CD4-positive, alpha-beta T cell (primary cell): Measurements from ENCODE around the gene MANSC4. TPM values are rescaled to one million over a fixed set of nuclear protein-coding genes. Genes with fewer than 3 reads are reported as not detected.
A peak's percentile ranks its signal among the peaks of the same experiment; 100 is the strongest.

Experiments
- ATAC-seq: fragments of 200-7000 bp; cut with Tn5 transposase; one replicate; pipeline ENCODE4 v1.10.0; 2022; ENCODE audit warnings: mild to moderate bottlenecking; ENCODE audit not compliant: poor library complexity
- CTCF ChIA-PET: fragments of 350-600 bp; sonication (Branson Sonifier 250); formaldehyde crosslinking; loops from one replicate; lab custom pipeline; 2021; ENCODE audit warnings: antibody characterized with exemption, inconsistent platforms; lab: Charles Lee
- POLR2A ChIA-PET: fragments of 350-600 bp; sonication (Branson Sonifier 250); formaldehyde crosslinking; loops from one replicate; lab custom pipeline; 2021; ENCODE audit warnings: antibody characterized with exemption, inconsistent platforms; lab: Charles Lee
- DNase-seq, 14 experiments: peaks; one replicate each; pipeline ENCODE4 v3.0.0-alpha.2; 2013 to 2020; ENCODE audit warnings: mixed read lengths in 2 of 14
- H3K27ac ChIP-seq, 2 donors: one replicate each; pipeline versions ENCODE4 v1.5.1 to v1.7.0; 2013; ENCODE audit warnings: low read length in 2 of 2, low read depth in 1 of 2, mild to moderate bottlenecking in 1 of 2
- H3K27me3 ChIP-seq, 2 experiments: 1 replicate in 1 of 2; 2 replicates in 1 of 2; pipeline versions ENCODE4 v1.6.1 to v1.7.0; 2013; ENCODE audit warnings: low read length in 2 of 2, control low read depth in 1 of 2, mild to moderate bottlenecking in 1 of 2, moderate library complexity in 1 of 2; ENCODE audit not compliant: insufficient read depth in 2 of 2, control insufficient read depth in 1 of 2
- H3K36me3 ChIP-seq: one replicate; pipeline ENCODE4 v1.6.1; 2013; ENCODE audit warnings: low read length, control low read depth; ENCODE audit not compliant: insufficient read depth
- H3K4me1 ChIP-seq: one replicate; pipeline ENCODE4 v1.6.1; 2013; ENCODE audit warnings: low read length, control low read depth; ENCODE audit not compliant: insufficient read depth
- H3K4me3 ChIP-seq: one replicate; pipeline ENCODE4 v1.5.1; 2013; ENCODE audit warnings: mild to moderate bottlenecking, low read length, moderate library complexity
- H3K9me3 ChIP-seq, 2 experiments: 1 replicate in 1 of 2; 2 replicates in 1 of 2; pipeline versions ENCODE4 v1.6.1 to v1.7.0; 2013; ENCODE audit warnings: low read length in 2 of 2, mild to moderate bottlenecking in 2 of 2, control low read depth in 1 of 2, moderate library complexity in 1 of 2; ENCODE audit not compliant: control insufficient read depth in 1 of 2, insufficient read depth in 1 of 2
- H3K27ac Mint-ChIP-seq: one replicate; pipeline ENCODE4 v1.8.0; 2020; ENCODE audit warnings: mixed read lengths
- H3K27me3 Mint-ChIP-seq: one replicate; pipeline ENCODE4 v1.8.0; 2021; ENCODE audit warnings: mixed read lengths
- H3K36me3 Mint-ChIP-seq: one replicate; pipeline ENCODE4 v1.8.0; 2021; ENCODE audit warnings: low read depth, mixed read lengths
- H3K4me1 Mint-ChIP-seq: one replicate; pipeline ENCODE4 v1.8.0; 2021; ENCODE audit warnings: low read depth, mixed read lengths
- H3K4me3 Mint-ChIP-seq: one replicate; pipeline ENCODE4 v1.8.0; 2020; ENCODE audit warnings: mild to moderate bottlenecking, mixed read lengths
- H3K9me3 Mint-ChIP-seq: one replicate; pipeline ENCODE4 v1.8.0; 2020; ENCODE audit warnings: mixed read lengths
- CTCF ChIP-seq: fragments of 200-600 bp; IDR thresholded peaks from one replicate; pipeline ENCODE4 v1.8.0; 2022; ENCODE audit warnings: antibody characterized with exemption, mild to moderate bottlenecking
- intact Hi-C, 2 experiments: fragments of 100-400 bp; cut with DNase I in 1 of 2; cut with micrococcal nuclease in 1 of 2; formaldehyde crosslinking; loops; one replicate each; pipeline versions ENCODE4 v1.15.1 to v1.9.0; 2023 to 2025; cut with DNase I, micrococcal nuclease
- total RNA-seq, 174 experiments: library from RNA in 2 of 174; stranded (reverse) in 2 of 174; gene quantifications; one replicate each; pipeline ENCODE4 v1.2.3 and lab custom pipeline; 2021 to 2026

The MANSC4 gene
- total RNA-seq, 2 experiments from 2014 or later = not detected

GRCh38 chr12:27800819-27801218, 20.8 kb upstream of the MANSC4 start:
- no peak overlapping the region for H3K4me3 ChIP-seq
- ChIA-PET CTCF (no interaction called here), POLR2A (interaction anchor here (0.8 kb wide), 1 partner anchor 21 kb away, joined by 4 read pairs; the partner anchor contains the start of genes KLHL42 and MANSC4)
- Mint-ChIP-seq H3K27me3 (no peaks in the 10 kb centered on the region), H3K36me3 (peaks cover 26% of the 10 kb centered on the region), H3K4me1 (peaks cover 35% of the 10 kb centered on the region), H3K4me3 (peak overlapping the region; percentile 16), H3K27ac (peak overlapping the region; percentile 75), H3K9me3 (no peaks in the 10 kb centered on the region)
- DNase-seq = no peak
- peaks cover 6% of the 10 kb centered on the region for H3K4me1 ChIP-seq
- H3K9me3 ChIP-seq = no peaks in the 10 kb centered on the region
- H3K36me3 ChIP-seq = peaks cover 12% of the 10 kb centered on the region
- intact Hi-C loops = no loop called here
- no peak for TF ChIP-seq CTCF
- peak; percentile 24 for ATAC-seq
- no peak overlapping the region for H3K27ac ChIP-seq
- no peaks in the 10 kb centered on the region for H3K27me3 ChIP-seq

GRCh38 chr12:27797301-27798025, 17.4 kb upstream of the MANSC4 start:
- Histone ChIP-seq H3K9me3 (no peaks in the 10 kb centered on the region), H3K27me3 (no peaks in the 10 kb centered on the region), H3K4me1 (peaks cover 6% of the 10 kb centered on the region), H3K36me3 (peaks cover 20% of the 10 kb centered on the region), H3K27ac (no peak overlapping the region), H3K4me3 (no peak overlapping the region)
- peaks cover 26% of the 10 kb centered on the region for H3K4me1 Mint-ChIP-seq
- ChIA-PET POLR2A (interaction anchor here (0.5 kb wide), 1 partner anchor 744 kb away, joined by 3 read pairs; no protein-coding TSS in a partner anchor), CTCF (no interaction called here)
- H3K27me3 Mint-ChIP-seq = no peaks in the 10 kb centered on the region
- ATAC-seq (no peak), DNase-seq (no peak)
- TF ChIP-seq CTCF = no peak
- intact Hi-C loops = no loop called here
- H3K36me3 Mint-ChIP-seq = peaks cover 55% of the 10 kb centered on the region
- no peaks in the 10 kb centered on the region for H3K9me3 Mint-ChIP-seq
- H3K4me3 Mint-ChIP-seq = no peak overlapping the region
- H3K27ac Mint-ChIP-seq = no peak overlapping the region

GRCh38 chr12:27796128-27796527, 16.1 kb upstream of the MANSC4 start:
- intact Hi-C loops = no loop called here
- H3K4me3 ChIP-seq = no peak overlapping the region
- H3K27ac Mint-ChIP-seq = peak overlapping the region; percentile 4
- no peaks in the 10 kb centered on the region for H3K27me3 Mint-ChIP-seq
- no peak overlapping the region for H3K27ac ChIP-seq
- H3K4me1 Mint-ChIP-seq = peaks cover 13% of the 10 kb centered on the region
- H3K36me3 ChIP-seq = peaks cover 32% of the 10 kb centered on the region
- peaks cover 68% of the 10 kb centered on the region for H3K36me3 Mint-ChIP-seq
- DNase-seq = no peak
- H3K9me3 Mint-ChIP-seq = no peaks in the 10 kb centered on the region
- TF ChIP-seq CTCF = no peak
- H3K4me3 Mint-ChIP-seq = no peak overlapping the region
- peaks cover 6% of the 10 kb centered on the region for H3K4me1 ChIP-seq
- ATAC-seq = no peak
- H3K27me3 ChIP-seq = no peaks in the 10 kb centered on the region
- H3K9me3 ChIP-seq = no peaks in the 10 kb centered on the region
- POLR2A ChIA-PET = no interaction called here
- CTCF ChIA-PET = no interaction called here
